T-cell (primary cell): ENCODE measurements around the gene RERE. TPM values are rescaled to one million over a fixed set of nuclear protein-coding genes. Genes with fewer than 3 reads are reported as not detected.

Experiments used
- ATAC-seq, 4 experiments: fragments of 200-7000 bp in 3 of 4; fragments of 150-1000 bp in 1 of 4; cut with Tn5 transposase; replicated peaks in 1 of 4; 1 replicate in 3 of 4; 2 replicates in 1 of 4; pipeline ENCODE4 v1.10.0; 2021; ENCODE audit warnings: moderate library complexity in 3 of 4, mild to moderate bottlenecking in 2 of 4, moderate number of reproducible peaks in 1 of 4
- CTCF ChIA-PET, 2 donors: fragments of 300-600 bp; sonication (Branson Sonifier 250); formaldehyde crosslinking; loops; one replicate each; lab custom pipeline; 2022; ENCODE audit warnings: antibody characterized with exemption in 2 of 2; lab: Charles Lee
- POLR2A ChIA-PET, 2 donors: fragments of 300-600 bp; sonication (Branson Sonifier 250); formaldehyde crosslinking; loops; one replicate each; lab custom pipeline; 2022; ENCODE audit warnings: antibody characterized with exemption in 2 of 2; lab: Charles Lee
- DNase-seq, 35 experiments: peaks; one replicate each; pipeline versions ENCODE4 v3.0.0 to v3.0.0-alpha.2; 2013 to 2023
- H3K27ac ChIP-seq: one replicate; pipeline ENCODE4 v1.5.1; 2013; ENCODE audit warnings: low read length
- H3K27me3 ChIP-seq, 2 experiments: replicated peaks in 1 of 2; 1 replicate in 1 of 2; 2 replicates in 1 of 2; pipeline versions ENCODE4 v1.6.1 to v1.7.0; 2013; ENCODE audit warnings: low read length in 1 of 2, mixed read lengths in 1 of 2; ENCODE audit not compliant: control insufficient read depth in 2 of 2, insufficient read depth in 2 of 2; ENCODE audit errors: extremely low read depth in 1 of 2
- H3K36me3 ChIP-seq, 2 donors: 1 replicate in 1 of 2; 2 replicates in 1 of 2; pipeline versions ENCODE4 v1.6.1 to v1.7.0; 2013; ENCODE audit warnings: low read length in 1 of 2; ENCODE audit not compliant: control insufficient read depth in 2 of 2, insufficient read depth in 1 of 2; ENCODE audit errors: extremely low read depth in 1 of 2
- H3K4me1 ChIP-seq, 2 experiments: 1 replicate in 1 of 2; 2 replicates in 1 of 2; pipeline versions ENCODE4 v1.6.1 to v1.7.0; 2013; ENCODE audit warnings: low read length in 2 of 2, mixed read lengths in 1 of 2; ENCODE audit not compliant: insufficient read depth in 2 of 2, control insufficient read depth in 1 of 2; ENCODE audit errors: extremely low read depth in 1 of 2
- H3K4me3 ChIP-seq, 2 donors: 1 replicate in 1 of 2; 2 replicates in 1 of 2; pipeline versions ENCODE4 v1.5.1 to v1.7.0; 2013; ENCODE audit warnings: mild to moderate bottlenecking in 2 of 2, low read length in 1 of 2, moderate library complexity in 1 of 2; ENCODE audit not compliant: control insufficient read depth in 1 of 2; ENCODE audit errors: extremely low read depth in 1 of 2
- H3K9me3 ChIP-seq: 2 replicates; pipeline ENCODE4 v1.7.0; 2013
- H3K27ac Mint-ChIP-seq, 2 donors: one replicate each; pipeline ENCODE4 v1.8.0; 2020 to 2021; ENCODE audit warnings: mild to moderate bottlenecking in 2 of 2, mixed read lengths in 2 of 2
- H3K27me3 Mint-ChIP-seq, 2 donors: one replicate each; pipeline ENCODE4 v1.8.0; 2021 to 2022; ENCODE audit warnings: mixed read lengths in 2 of 2
- H3K36me3 Mint-ChIP-seq: one replicate; pipeline ENCODE4 v1.8.0; 2021; ENCODE audit warnings: mixed read lengths
- H3K4me1 Mint-ChIP-seq, 3 donors: one replicate each; pipeline ENCODE4 v1.8.0; 2020 to 2022; ENCODE audit warnings: mixed read lengths in 3 of 3, mild to moderate bottlenecking in 1 of 3
- H3K4me3 Mint-ChIP-seq, 3 donors: one replicate each; pipeline ENCODE4 v1.8.0; 2020 to 2022; ENCODE audit warnings: mild to moderate bottlenecking in 3 of 3, mixed read lengths in 3 of 3, moderate library complexity in 3 of 3
- H3K9me3 Mint-ChIP-seq, 3 donors: one replicate each; pipeline ENCODE4 v1.8.0; 2020 to 2022; ENCODE audit warnings: mixed read lengths in 3 of 3
- WGBS: methylation state at CpG from one replicate; pipeline ENCODE4 v1.1.5; 2013; ENCODE audit warnings: missing lambda C conversion rate; ENCODE audit not compliant: insufficient coverage; 5-methylcytosine and 5-hydroxymethylcytosine counted together
- total RNA-seq, 35 experiments: library from RNA in 6 of 35; stranded (reverse) in 6 of 35; fragments of 120-200 nt in 1 of 35; gene quantifications; one replicate each; pipeline versions ENCODE4 v1.2.1 to v1.2.4 and lab custom pipeline; 2013 to 2026

RERE gene
- total RNA-seq, 5 donors from 2014 or later (not counting 1 experiment from before 2014, with no cell fraction given), result 85.1 to 116 (median 103) TPM

DNA sequence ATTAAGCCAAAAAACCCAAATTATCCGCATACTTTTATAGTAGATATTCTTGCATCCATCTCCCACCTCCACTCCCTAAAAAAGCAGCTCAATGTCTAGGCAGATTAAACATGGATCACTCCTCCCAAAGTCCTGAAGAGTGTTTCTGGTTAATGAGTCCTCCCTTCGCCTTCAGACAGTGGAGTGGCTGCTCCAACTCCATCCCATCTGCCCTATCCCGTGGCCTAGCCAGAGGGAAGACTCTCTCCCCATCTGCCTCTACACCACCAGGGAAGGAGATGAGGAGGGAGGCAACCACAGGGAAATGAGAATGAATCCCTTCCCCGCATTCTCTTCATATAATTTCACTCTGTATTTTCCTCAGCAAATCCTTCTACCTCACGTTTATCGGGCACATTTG is 395.7 kb downstream of the RERE start:
- Mint-ChIP-seq H3K36me3 (peaks cover 13% of the 10 kb centered on the region), H3K4me1 (peaks cover 26 to 30% (median 27%) of the 10 kb centered on the region in 3 donors), H3K27me3 (no peaks in the 10 kb centered on the region), H3K9me3 (no peaks in the 10 kb centered on the region), H3K4me3 (no peak overlapping the region), H3K27ac (no peak overlapping the region)
- peaks cover 50 to 56% of the 10 kb centered on the region in 2 experiments for H3K4me1 ChIP-seq
- ChIA-PET POLR2A (no interaction called here), CTCF (interaction anchor here (0.5 to 2.1 kb wide), 3 partner anchors 11 to 14 kb away, joined by 3 to 6 read pairs (median 3); no protein-coding TSS in a partner anchor)
- H3K27me3 ChIP-seq, result no peaks in the 10 kb centered on the region
- no peak for ATAC-seq
- peak overlapping the region; percentile 80 to 87 for H3K4me3 ChIP-seq
- no peak for DNase-seq
- peak overlapping the region; percentile 78 for H3K27ac ChIP-seq
- H3K9me3 ChIP-seq, result no peaks in the 10 kb centered on the region
- H3K36me3 ChIP-seq, result peaks cover 0 to 23% of the 10 kb centered on the region in 2 donors
- no CpG with 5 or more reads among the region's 6 CpGs for WGBS

DNA sequence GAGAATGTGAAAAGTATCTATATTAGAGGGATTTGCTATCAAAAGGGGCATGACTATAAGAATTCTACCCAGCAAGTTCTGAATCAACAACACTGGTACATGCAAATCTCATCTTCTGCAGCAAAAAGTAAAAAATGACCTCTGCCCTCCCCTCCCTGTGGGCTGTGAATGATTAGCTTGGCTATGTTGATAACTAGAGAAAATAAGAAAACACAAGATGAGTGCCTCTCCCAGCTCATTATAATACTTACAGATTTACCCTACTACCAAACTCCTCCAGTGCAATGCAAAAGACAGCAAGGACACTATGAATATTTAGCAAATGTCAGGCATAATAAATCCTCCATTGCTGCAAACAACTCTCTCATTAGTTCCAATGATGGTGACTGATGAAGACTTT is 397.1 kb downstream of the RERE start:
- CTCF ChIA-PET, result interaction anchor here in 1 of 2 donors (0.6 to 2.1 kb wide), 6 partner anchors 10 to 309 kb away, joined by 3 to 6 read pairs (median 3); no protein-coding TSS in a partner anchor
- peaks cover 44 to 50% of the 10 kb centered on the region in 2 experiments for H3K4me1 ChIP-seq
- peaks cover 23% of the 10 kb centered on the region for H3K36me3 Mint-ChIP-seq
- DNase-seq, result no peak
- ATAC-seq, result no peak
- no peak overlapping the region for H3K27ac ChIP-seq
- no peaks in the 10 kb centered on the region for H3K9me3 Mint-ChIP-seq
- POLR2A ChIA-PET, result interaction anchor here in 1 of 2 donors (0.6 kb wide), 1 partner anchor 105 kb away, joined by 5 read pairs; no protein-coding TSS in a partner anchor
- H3K27ac Mint-ChIP-seq, result no peak overlapping the region
- peaks cover 0 to 32% of the 10 kb centered on the region in 2 donors for H3K36me3 ChIP-seq
- no peaks in the 10 kb centered on the region for H3K27me3 Mint-ChIP-seq
- peaks cover 23 to 28% (median 25%) of the 10 kb centered on the region in 3 donors for H3K4me1 Mint-ChIP-seq
- H3K4me3 Mint-ChIP-seq, result no peak overlapping the region
- no peaks in the 10 kb centered on the region for H3K27me3 ChIP-seq
- H3K9me3 ChIP-seq, result no peaks in the 10 kb centered on the region
- peak overlapping the region; percentile 32 to 87 for H3K4me3 ChIP-seq

DNA sequence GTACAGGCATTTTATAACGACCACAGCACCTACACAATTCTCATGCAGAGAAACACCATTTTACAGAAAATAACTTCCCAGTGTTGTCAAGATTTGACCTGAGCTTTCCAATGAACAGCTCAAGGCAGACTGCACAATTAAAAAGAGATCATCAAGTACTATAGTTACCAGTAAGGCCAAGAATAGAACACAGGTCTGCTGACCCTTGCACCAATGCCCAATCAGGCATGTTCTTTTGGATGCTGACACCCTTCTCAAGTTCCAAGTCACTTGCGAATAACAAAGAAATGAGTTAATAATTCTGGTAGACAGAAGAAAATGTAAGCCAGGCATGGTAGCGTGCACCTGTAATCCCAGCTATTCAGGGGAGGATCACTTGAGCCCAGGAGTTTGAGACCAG is 397.6 kb downstream of the RERE start:
- H3K27me3 ChIP-seq, result no peaks in the 10 kb centered on the region
- peaks cover 0 to 35% of the 10 kb centered on the region in 2 donors for H3K36me3 ChIP-seq
- Mint-ChIP-seq H3K4me3 (no peak overlapping the region), H3K9me3 (no peaks in the 10 kb centered on the region), H3K27me3 (no peaks in the 10 kb centered on the region), H3K36me3 (peaks cover 26% of the 10 kb centered on the region), H3K27ac (no peak overlapping the region), H3K4me1 (peaks cover 23 to 28% (median 24%) of the 10 kb centered on the region in 3 donors)
- H3K9me3 ChIP-seq, result no peaks in the 10 kb centered on the region
- ChIA-PET CTCF (interaction anchor here in 1 of 2 donors (0.6 to 2.1 kb wide), 8 partner anchors 9 to 309 kb away, joined by 3 to 6 read pairs (median 3); no protein-coding TSS in a partner anchor), POLR2A (interaction anchor here in 1 of 2 donors (0.6 kb wide), 1 partner anchor 105 kb away, joined by 5 read pairs; no protein-coding TSS in a partner anchor)
- peaks cover 39 to 46% of the 10 kb centered on the region in 2 experiments for H3K4me1 ChIP-seq
- DNase-seq, result no peak
- 67% methylated on average over 3 of the region's 3 CpGs for WGBS
- no peak for ATAC-seq
- H3K27ac ChIP-seq, result no peak overlapping the region
- H3K4me3 ChIP-seq, result peak overlapping the region in 1 of 2 donors; percentile 4

GRCh38 chr1:8419172-8419571 is 398.3 kb downstream of the RERE start:
- peaks cover 32 to 42% of the 10 kb centered on the region in 2 experiments for H3K4me1 ChIP-seq
- Mint-ChIP-seq H3K4me1 (peaks cover 16 to 23% (median 22%) of the 10 kb centered on the region in 3 donors), H3K27me3 (no peaks in the 10 kb centered on the region), H3K36me3 (peaks cover 26% of the 10 kb centered on the region), H3K4me3 (no peak overlapping the region), H3K27ac (no peak overlapping the region), H3K9me3 (no peaks in the 10 kb centered on the region)
- H3K27ac ChIP-seq, result peak overlapping the region; percentile 26
- ATAC-seq, result peak in 1 of 4 experiments; percentile 13
- CTCF ChIA-PET, result interaction anchor here (0.5 to 1.4 kb wide), 5 partner anchors 10 to 282 kb away, joined by 3 to 5 read pairs (median 4); no protein-coding TSS in a partner anchor
- no peak for DNase-seq
- POLR2A ChIA-PET, result no interaction called here
- peaks cover 0 to 35% of the 10 kb centered on the region in 2 donors for H3K36me3 ChIP-seq
- no peaks in the 10 kb centered on the region for H3K9me3 ChIP-seq
- peak overlapping the region in 1 of 2 donors; percentile 13 for H3K4me3 ChIP-seq
- WGBS, result no CpG with 5 or more reads among the region's 6 CpGs
- H3K27me3 ChIP-seq, result no peaks in the 10 kb centered on the region

DNA sequence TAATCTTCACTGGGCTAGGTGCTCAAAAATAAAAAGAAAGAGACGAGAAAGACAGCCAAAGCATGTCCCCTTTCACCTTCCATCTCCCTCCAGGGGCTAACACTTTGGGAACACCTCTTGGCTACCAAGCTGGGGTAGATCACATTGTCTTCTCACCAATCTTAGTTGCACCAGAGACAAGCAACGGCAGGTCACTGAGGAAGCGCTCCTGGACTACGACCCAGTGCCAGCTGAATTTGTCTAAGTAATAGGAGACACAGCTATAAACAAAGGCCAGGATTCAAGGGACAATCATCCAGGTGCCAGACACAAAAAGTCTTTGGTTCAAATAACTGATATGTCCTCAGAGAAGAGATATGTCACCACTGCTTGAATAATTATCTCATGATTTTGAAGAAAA is 399.1 kb downstream of the RERE start:
- H3K27ac Mint-ChIP-seq, result peak overlapping the region; percentile 62 to 74
- H3K4me3 ChIP-seq, result no peak overlapping the region
- H3K27me3 ChIP-seq, result no peaks in the 10 kb centered on the region
- H3K4me3 Mint-ChIP-seq, result peak overlapping the region in 2 of 3 donors; percentile 2 to 50
- ChIA-PET CTCF (interaction anchor here in 1 of 2 donors (1.0 to 1.4 kb wide), 3 partner anchors 9 to 283 kb away, joined by 3 to 5 read pairs (median 4); no protein-coding TSS in a partner anchor), POLR2A (interaction anchor here in 1 of 2 donors (0.5 kb wide), 1 partner anchor 50 kb away, joined by 7 read pairs; no protein-coding TSS in a partner anchor)
- DNase-seq, result no peak
- H3K4me1 ChIP-seq, result peaks cover 34 to 42% of the 10 kb centered on the region in 2 experiments
- no peaks in the 10 kb centered on the region for H3K9me3 Mint-ChIP-seq
- 97% methylated on average over 4 of the region's 4 CpGs for WGBS
- no peak overlapping the region for H3K27ac ChIP-seq
- H3K9me3 ChIP-seq, result no peaks in the 10 kb centered on the region
- H3K36me3 Mint-ChIP-seq, result peaks cover 26% of the 10 kb centered on the region
- H3K4me1 Mint-ChIP-seq, result peaks cover 14 to 25% (median 25%) of the 10 kb centered on the region in 3 donors
- H3K27me3 Mint-ChIP-seq, result no peaks in the 10 kb centered on the region
- ATAC-seq, result no peak
- peaks cover 0 to 38% of the 10 kb centered on the region in 2 donors for H3K36me3 ChIP-seq

- peaks cover 36 to 42% of the 10 kb centered on the region in 2 experiments for H3K4me1 ChIP-seq
- H3K4me3 Mint-ChIP-seq, result peak overlapping the region in 1 of 3 donors; percentile 11
- H3K27me3 ChIP-seq, result no peaks in the 10 kb centered on the region
- H3K9me3 Mint-ChIP-seq, result no peaks in the 10 kb centered on the region
- H3K4me3 ChIP-seq, result no peak overlapping the region
- peak in 2 of 4 experiments; percentile 25 to 36 for ATAC-seq
- POLR2A ChIA-PET, result no interaction called here
- CTCF ChIA-PET, result interaction anchor here in 1 of 2 donors (1.2 kb wide), 1 partner anchor 9 kb away, joined by 4 read pairs; no protein-coding TSS in a partner anchor
- H3K27ac ChIP-seq, result no peak overlapping the region
- no peaks in the 10 kb centered on the region for H3K27me3 Mint-ChIP-seq
- H3K9me3 ChIP-seq, result no peaks in the 10 kb centered on the region
- peaks cover 17 to 29% (median 29%) of the 10 kb centered on the region in 3 donors for H3K4me1 Mint-ChIP-seq
- H3K27ac Mint-ChIP-seq, result peak overlapping the region; percentile 62 to 82
- H3K36me3 ChIP-seq, result peaks cover 0 to 45% of the 10 kb centered on the region in 2 donors
- no peak for DNase-seq
- peaks cover 30% of the 10 kb centered on the region for H3K36me3 Mint-ChIP-seq
- 62% methylated on average over 4 of the region's 5 CpGs for WGBS
These were observed 399.8 kb downstream of the RERE start for GRCh38 chr1:8417625-8418024.
